ENCODE data around the gene CLDN19.

DNA sequence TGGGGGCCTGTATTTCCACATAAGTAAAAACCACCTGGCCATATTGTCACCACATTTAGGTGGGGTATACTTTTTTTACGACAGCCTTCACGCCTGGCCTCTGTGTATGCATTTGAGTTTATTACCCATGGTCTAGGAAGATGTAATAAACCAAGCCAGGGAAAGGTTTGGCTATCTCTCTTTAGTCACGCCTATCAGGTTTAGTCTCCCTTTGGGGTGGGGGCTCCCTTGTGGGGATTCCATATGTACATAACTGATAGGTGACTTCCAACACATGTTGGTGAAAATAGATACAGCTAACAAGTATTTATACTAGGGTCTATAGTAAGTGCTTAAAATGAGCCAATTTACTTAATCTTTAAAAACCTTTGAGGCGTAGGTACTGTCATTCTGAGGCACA, 53.6 kb downstream of the CLDN19 start:
- no peak for TF ChIP-seq ATF3 (IDR thresholded peaks at IDR 0.05)
- no peak for TF ChIP-seq CTCF (IDR thresholded peaks at IDR 0.05 in 2 of 3, conservative IDR thresholded peaks at IDR 0.05 in 1 of 3; ENCODE audit: borderline replicate concordance in 1 of 3, insufficient read depth in 1 of 3, low read depth in 2 of 3, low read length in 2 of 3)
- TF ChIP-seq CEBPB (IDR thresholded peaks at IDR 0.05; ENCODE audit: low read depth) = no peak
